IMR-90 (cell line): ENCODE measurements around the gene SIRPG. TPM values are rescaled to one million over a fixed set of nuclear protein-coding genes. Genes with fewer than 3 reads are reported as not detected.

Experiments
- ATAC-seq: fragments of 200-7000 bp; cut with Tn5 transposase; 2 replicates; pipeline ENCODE4 v1.9.1; 2020; ENCODE audit warnings: low read depth, mild to moderate bottlenecking, moderate library complexity
- BruUV-seq: library from RNA; stranded (reverse); fragments of 400-500 nt; replicated peaks from 2 replicates; lab custom pipeline; 2021; lab: Mats Ljungman, UMichigan
- CTCF ChIA-PET: fragments of 300-600 bp; formaldehyde crosslinking; extraction: SDS; loops from one replicate; lab custom pipeline; 2021; ENCODE audit warnings: antibody characterized with exemption; lab: Yijun Ruan, JAX
- POLR2A ChIA-PET: fragments of 300-600 bp; sonication (Branson Sonifier 250); formaldehyde crosslinking; loops from one replicate; lab custom pipeline; 2022; ENCODE audit warnings: antibody characterized with exemption; ENCODE audit not compliant: unreplicated experiment; lab: Charles Lee
- DNase-seq: peaks from one replicate; pipeline ENCODE4 v3.0.0; 2013
- H2AFZ ChIP-seq: replicated peaks from 2 replicates; pipeline ENCODE3; 2013; ENCODE audit warnings: low read length, mild to moderate bottlenecking; ENCODE audit not compliant: poor library complexity
- H2AK5ac ChIP-seq: 2 replicates; pipeline ENCODE4 v1.6.1; 2013; ENCODE audit warnings: low read depth, low read length, inconsistent platforms
- H2AK9ac ChIP-seq: replicated peaks from 2 replicates; pipeline ENCODE3; 2013; ENCODE audit warnings: mild to moderate bottlenecking, low read depth, low read length, moderate library complexity; ENCODE audit not compliant: poor library complexity
- H2BK120ac ChIP-seq: 2 replicates; pipeline ENCODE4 v1.6.1; 2013; ENCODE audit warnings: low read depth, low read length, inconsistent platforms
- H2BK15ac ChIP-seq: 3 replicates; pipeline ENCODE4 v1.6.1; 2013; ENCODE audit warnings: low read depth, low read length, inconsistent platforms
- H2BK20ac ChIP-seq: 2 replicates; pipeline ENCODE4 v1.6.1; 2013; ENCODE audit warnings: low read depth, mild to moderate bottlenecking, inconsistent platforms, low read length, moderate library complexity
- H2BK5ac ChIP-seq: 2 replicates; pipeline ENCODE4 v1.6.1; 2013; ENCODE audit warnings: mild to moderate bottlenecking, low read depth, low read length, inconsistent platforms; ENCODE audit not compliant: poor library complexity, severe bottlenecking
- H3K14ac ChIP-seq: replicated peaks from 2 replicates; pipeline ENCODE4 v1.6.1; 2013; ENCODE audit warnings: low read depth, low read length, inconsistent platforms
- H3K18ac ChIP-seq: 2 replicates; pipeline ENCODE4 v1.6.1; 2013; ENCODE audit warnings: low read depth, low read length, control low read depth
- H3K23ac ChIP-seq: 2 replicates; pipeline ENCODE4 v1.6.1; 2013; ENCODE audit warnings: low read depth, low read length, inconsistent platforms
- H3K27ac ChIP-seq: 2 replicates; pipeline ENCODE4 v1.5.1; 2013; ENCODE audit warnings: mild to moderate bottlenecking, control low read depth, low read length; ENCODE audit not compliant: insufficient read depth
- H3K27me3 ChIP-seq: 2 replicates; pipeline ENCODE4 v1.6.1; 2013; ENCODE audit warnings: low read length; ENCODE audit not compliant: control insufficient read depth, insufficient read depth
- H3K36me3 ChIP-seq: 2 replicates; pipeline ENCODE4 v1.6.1; 2013; ENCODE audit warnings: low read length, mixed read lengths; ENCODE audit not compliant: control insufficient read depth, insufficient read depth
- H3K4ac ChIP-seq: 2 replicates; pipeline ENCODE4 v1.6.1; 2013; ENCODE audit warnings: low read depth, low read length, inconsistent platforms
- H3K4me1 ChIP-seq: 2 replicates; pipeline ENCODE4 v1.6.1; 2013; ENCODE audit warnings: low read length, mixed read lengths; ENCODE audit not compliant: control insufficient read depth, insufficient read depth
- H3K4me2 ChIP-seq: 2 replicates; pipeline ENCODE4 v1.6.1; 2013; ENCODE audit warnings: low read depth, mild to moderate bottlenecking, control low read depth, low read length, moderate library complexity
- H3K4me3 ChIP-seq: 2 replicates; pipeline ENCODE4 v1.5.1; 2013; ENCODE audit warnings: low read depth, mild to moderate bottlenecking, control low read depth, low read length, moderate library complexity; ENCODE audit not compliant: insufficient read depth
- H3K56ac ChIP-seq: 2 replicates; pipeline ENCODE4 v1.6.1; 2013; ENCODE audit warnings: low read length, inconsistent platforms; ENCODE audit not compliant: insufficient read depth; ENCODE audit errors: extremely low read depth
- H3K79me1 ChIP-seq, 2 experiments: 2 replicates each; pipeline ENCODE4 v1.6.1; 2013; ENCODE audit warnings: low read length in 2 of 2, inconsistent platforms in 1 of 2, low read depth in 1 of 2
- H3K9ac ChIP-seq: 2 replicates; pipeline ENCODE4 v1.6.1; 2013; ENCODE audit warnings: low read depth, low read length, control low read depth
- H3K9me1 ChIP-seq: 2 replicates; pipeline ENCODE4 v1.6.1; 2013; ENCODE audit warnings: low read length, inconsistent platforms; ENCODE audit not compliant: insufficient read depth
- H3K9me3 ChIP-seq: 2 replicates; pipeline ENCODE4 v1.6.1; 2013; ENCODE audit warnings: low read length; ENCODE audit not compliant: control insufficient read depth, insufficient read depth
- H4K20me1 ChIP-seq: 2 replicates; pipeline ENCODE4 v1.6.1; 2013; ENCODE audit warnings: low read length, inconsistent platforms; ENCODE audit not compliant: insufficient read depth
- H4K5ac ChIP-seq: 2 replicates; pipeline ENCODE4 v1.6.1; 2013; ENCODE audit warnings: mild to moderate bottlenecking, low read depth, low read length, control low read depth
- H4K8ac ChIP-seq, 2 experiments: 2 replicates each; pipeline ENCODE4 v1.6.1; 2013; ENCODE audit warnings: low read depth in 2 of 2, low read length in 2 of 2, control low read depth in 1 of 2, inconsistent platforms in 1 of 2
- H4K91ac ChIP-seq: 2 replicates; pipeline ENCODE4 v1.6.1; 2013; ENCODE audit warnings: low read depth, low read length, inconsistent platforms; ENCODE audit not compliant: insufficient read depth
- BHLHE40 ChIP-seq: fragments of 150-350 bp; IDR thresholded peaks from 2 replicates; pipeline ENCODE4 v1.6.1; 2016; ENCODE audit warnings: mild to moderate bottlenecking, low read depth, low read length
- CEBPB ChIP-seq: IDR thresholded peaks from 2 replicates; pipeline ENCODE4 v1.6.1; 2012; ENCODE audit warnings: low read depth, low read length, improper control_type of control experiment
- CHD1 ChIP-seq: IDR thresholded peaks from 2 replicates; pipeline ENCODE4 v1.6.1; 2012; ENCODE audit warnings: low read depth, low read length, improper control_type of control experiment
- CTCF ChIP-seq: conservative IDR thresholded peaks from 2 replicates; pipeline ENCODE4 v1.5.1; 2012; ENCODE audit warnings: mild to moderate bottlenecking, low read depth, low read length, improper control_type of control experiment
- ELK1 ChIP-seq: fragments of 150-350 bp; IDR thresholded peaks from 2 replicates; pipeline ENCODE4 v1.6.1; 2016; ENCODE audit warnings: low read depth, mild to moderate bottlenecking, low read length, moderate library complexity, borderline replicate concordance
- MAFK ChIP-seq: IDR thresholded peaks from 2 replicates; pipeline ENCODE4 v1.6.1; 2012; ENCODE audit warnings: low read depth, low read length, improper control_type of control experiment
- NFE2L2 ChIP-seq: fragments of 150-350 bp; IDR thresholded peaks from 2 replicates; pipeline ENCODE4 v1.6.1; 2016; ENCODE audit warnings: low read depth, mild to moderate bottlenecking, low read length
- POLR2A ChIP-seq: IDR thresholded peaks from 2 replicates; pipeline ENCODE4 v1.6.1; 2012; ENCODE audit warnings: mild to moderate bottlenecking, low read depth, low read length
- RAD21 ChIP-seq: IDR thresholded peaks from 2 replicates; pipeline ENCODE4 v1.6.1; 2012; ENCODE audit warnings: low read length, improper control_type of control experiment
- SMC3 ChIP-seq: fragments of 150-350 bp; IDR thresholded peaks from 2 replicates; pipeline ENCODE4 v1.6.1; 2016; ENCODE audit warnings: low read depth, mild to moderate bottlenecking, antibody characterized with exemption, low read length, moderate library complexity
- USF2 ChIP-seq: fragments of 150-350 bp; IDR thresholded peaks from 2 replicates; pipeline ENCODE4 v1.6.1; 2017; ENCODE audit warnings: mild to moderate bottlenecking, antibody characterized with exemption, low read length, low read depth
- WGBS, 2 experiments: methylation state at CpG; one replicate each; pipeline versions ENCODE4 v1.1.5 to v1.1.7; 2013; ENCODE audit warnings: missing lambda C conversion rate in 2 of 2; ENCODE audit not compliant: insufficient read length in 1 of 2; ENCODE audit errors: extremely low coverage in 2 of 2; 5-methylcytosine and 5-hydroxymethylcytosine counted together
- dilution Hi-C: fragments of 300-500 bp; cut with HindIII; formaldehyde crosslinking; loops from one replicate; pipeline ENCODE4 v1.14.3; 2018; ENCODE audit warnings: low sequenced_read_pairs; ENCODE audit not compliant: unreplicated experiment
- in situ Hi-C: fragments of 300-500 bp; cut with MboI; formaldehyde crosslinking; loops from 3 replicates; pipeline ENCODE4 v1.14.3; 2019; ENCODE audit warnings: low sequenced_read_pairs, inconsistent platforms, mixed read lengths
- intact Hi-C: fragments of 100-400 bp; cut with micrococcal nuclease; formaldehyde crosslinking; loops from 2 replicates; pipeline ENCODE4 v1.10.0; 2022
- polyA plus RNA-seq, 3 experiments: library from polyadenylated mRNA; depleted of rRNA; stranded (reverse); fragments of >200 nt; gene quantifications; 2 replicates each; pipeline ENCODE4 v1.2.3, GENCODE V29; 2012; ENCODE audit warnings: low replicate concordance in 1 of 3
- total RNA-seq: library from RNA; depleted of rRNA; stranded (reverse); fragments of >200 nt; gene quantifications from 2 replicates; pipeline ENCODE4 v1.2.3, GENCODE V29; 2012

Gene SIRPG
- total and polyA plus RNA-seq, 2 of the 4 experiments (the other 2 are of a cell fraction), result not detected

- no peak overlapping the region for H3K9ac ChIP-seq
- POLR2A ChIA-PET, result no interaction called here
- no peak overlapping the region for H4K8ac ChIP-seq
- H3K4me3 ChIP-seq, result no peak overlapping the region
- H3K9me1 ChIP-seq, result no peaks in the 10 kb centered on the region
- no peak overlapping the region for H2BK120ac ChIP-seq
- dilution Hi-C loops (no loop called here), intact Hi-C loops (no loop called here), in situ Hi-C loops (no loop called here)
- no peaks in the 10 kb centered on the region for H4K20me1 ChIP-seq
- H3K18ac ChIP-seq, result no peak overlapping the region
- H2AFZ ChIP-seq, result peak overlapping the region; percentile 35
- no peak for DNase-seq
- no peak overlapping the region for H3K27ac ChIP-seq
- H3K79me1 ChIP-seq, result no peaks in the 10 kb centered on the region
- no peak overlapping the region for H2AK5ac ChIP-seq
- H4K5ac ChIP-seq, result no peak overlapping the region
- peaks cover 2% of the 10 kb centered on the region; the same call in 1 of the 2 replicates for H3K27me3 ChIP-seq
- no peak overlapping the region for H2BK20ac ChIP-seq
- CTCF ChIA-PET, result no interaction called here
- no peaks in the 10 kb centered on the region for H3K36me3 ChIP-seq
- no peak overlapping the region for H2AK9ac ChIP-seq
- no CpG with 5 or more reads among the region's 2 CpGs for WGBS, 2 experiments
- H2BK5ac ChIP-seq, result no peak overlapping the region
- TF ChIP-seq CTCF, result no peak
- no peak for TF ChIP-seq RAD21
- TF ChIP-seq ELK1, result no peak
- no peak for TF ChIP-seq MAFK
- no peak for TF ChIP-seq NFE2L2
- TF ChIP-seq SMC3, result no peak
- no peak for TF ChIP-seq CEBPB
- TF ChIP-seq BHLHE40, result no peak
- no peak for TF ChIP-seq USF2
- no peak for TF ChIP-seq POLR2A
- no peak for TF ChIP-seq CHD1
- no peaks in the 10 kb centered on the region for H3K4me1 ChIP-seq
- no peaks in the 10 kb centered on the region for H3K9me3 ChIP-seq
- H2BK15ac ChIP-seq, result no peak overlapping the region
- no peak for ATAC-seq
- H3K23ac ChIP-seq, result no peak overlapping the region
- no peak overlapping the region for H3K56ac ChIP-seq
- no peak overlapping the region for H3K4ac ChIP-seq
- no peak overlapping the region for H3K4me2 ChIP-seq
- no TSS peak for BruUV-seq
- no peak overlapping the region for H3K14ac ChIP-seq
- H4K91ac ChIP-seq, result no peak overlapping the region
Observed at GRCh38 chr20:1636621-1637020, 21.0 kb downstream of the SIRPG start.
